PC-3 (cell line): Measurements from ENCODE around the gene DLG2. TPM values are rescaled to one million over a fixed set of nuclear protein-coding genes. Genes with fewer than 3 reads are reported as not detected.

ENCODE experiments used
- ATAC-seq: fragments of 200-7000 bp; cut with Tn5 transposase; 2 replicates; pipeline ENCODE4 v1.9.1; 2020; ENCODE audit warnings: mild to moderate bottlenecking, moderate library complexity
- BruUV-seq: library from RNA; stranded (reverse); fragments of 400-500 nt; replicated peaks from 2 replicates; lab custom pipeline; 2021; lab: Mats Ljungman, UMichigan
- CTCF ChIA-PET: fragments of 300-600 bp; sonication (Branson Sonifier 250); formaldehyde crosslinking; loops from one replicate; lab custom pipeline; 2022; ENCODE audit warnings: antibody characterized with exemption; lab: Charles Lee
- POLR2A ChIA-PET: fragments of 300-600 bp; sonication (Branson Sonifier 250); formaldehyde crosslinking; loops from one replicate; lab custom pipeline; 2022; ENCODE audit warnings: antibody characterized with exemption; ENCODE audit not compliant: unreplicated experiment; lab: Charles Lee
- DNase-seq: peaks from one replicate; pipeline ENCODE4 v3.0.0-alpha.2; 2015
- H2AFZ ChIP-seq: fragments of 300-600 bp; sonication (generic); 2 replicates; pipeline ENCODE4 v1.6.0; 2016; ENCODE audit warnings: antibody characterized with exemption, low read length
- H3F3A ChIP-seq: fragments of 300-600 bp; sonication (generic); one replicate; pipeline ENCODE4 v1.6.0; 2017; ENCODE audit warnings: antibody characterized with exemption, low read length, control low read depth, mild to moderate bottlenecking; ENCODE audit not compliant: unreplicated experiment
- H3K27ac ChIP-seq: fragments of 300-600 bp; sonication (generic); 2 replicates; pipeline ENCODE4 v1.5.1; 2016; ENCODE audit warnings: mild to moderate bottlenecking, low read length
- H3K27me3 ChIP-seq: fragments of 300-600 bp; sonication (generic); 2 replicates; pipeline ENCODE4 v1.6.1; 2016; ENCODE audit warnings: low read length, mixed read lengths
- H3K36me3 ChIP-seq: fragments of 300-600 bp; sonication (generic); 2 replicates; pipeline ENCODE4 v1.6.1; 2016; ENCODE audit warnings: low read depth, mixed run types, low read length, mixed read lengths
- H3K4me1 ChIP-seq: fragments of 300-600 bp; sonication (generic); 2 replicates; pipeline ENCODE4 v1.5.1; 2016; ENCODE audit warnings: low read length; ENCODE audit not compliant: insufficient read depth
- H3K4me2 ChIP-seq: fragments of 300-600 bp; sonication (generic); 2 replicates; pipeline ENCODE4 v1.6.0; 2016; ENCODE audit warnings: low read length
- H3K4me3 ChIP-seq: fragments of 300-600 bp; sonication (generic); 2 replicates; pipeline ENCODE4 v1.5.1; 2016; ENCODE audit warnings: mild to moderate bottlenecking, low read length, mixed read lengths
- H3K79me2 ChIP-seq: fragments of 300-600 bp; sonication (generic); 2 replicates; pipeline ENCODE4 v1.6.1; 2017; ENCODE audit warnings: low read length, mixed read lengths
- H3K9ac ChIP-seq: fragments of 300-600 bp; sonication (generic); 2 replicates; pipeline ENCODE4 v1.6.0; 2016; ENCODE audit warnings: mild to moderate bottlenecking, low read length
- H3K9me2 ChIP-seq: fragments of 300-600 bp; sonication (generic); replicated peaks from 2 replicates; pipeline ENCODE4 v1.6.1; 2016; ENCODE audit warnings: mixed run types, low read length, mixed read lengths
- H3K9me3 ChIP-seq: fragments of 300-600 bp; sonication (generic); 2 replicates; pipeline ENCODE4 v1.6.1; 2016; ENCODE audit warnings: low read length, mixed read lengths
- H4K20me1 ChIP-seq: fragments of 300-600 bp; sonication (generic); 2 replicates; pipeline ENCODE4 v1.6.1; 2016; ENCODE audit warnings: low read length, mixed read lengths
- CTCF ChIP-seq: fragments of 300-600 bp; sonication (generic); conservative IDR thresholded peaks from 2 replicates; pipeline ENCODE4 v1.5.1; 2017; ENCODE audit warnings: antibody characterized with exemption, low read depth, mild to moderate bottlenecking, low read length
- EZH2 ChIP-seq: fragments of 300-600 bp; sonication (generic); IDR thresholded peaks from one replicate; pipeline ENCODE4 v1.6.1; 2017; ENCODE audit warnings: antibody characterized with exemption, mild to moderate bottlenecking, low read length; ENCODE audit not compliant: unreplicated experiment
- EZH2phosphoT487 ChIP-seq: fragments of 300-600 bp; sonication (generic); IDR thresholded peaks from 2 replicates; pipeline ENCODE4 v1.6.1; 2018; ENCODE audit warnings: mild to moderate bottlenecking, antibody characterized with exemption, low read length, borderline replicate concordance
- intact Hi-C: fragments of 100-400 bp; cut with micrococcal nuclease; formaldehyde crosslinking; loops from 2 replicates; pipeline ENCODE4 v1.9.0; 2023
- total RNA-seq: library from RNA; depleted of rRNA; stranded (reverse); fragments of >200 nt; gene quantifications from 2 replicates; pipeline ENCODE4 v1.2.3, GENCODE V29; 2014

DLG2 gene
- total RNA-seq, 1 experiment from 2014 or later: 0.58 TPM

- Histone ChIP-seq H3K36me3 (no peaks in the 10 kb centered on the region), H3K9me2 (no peaks in the 10 kb centered on the region), H3K9me3 (no peaks in the 10 kb centered on the region), H3K9ac (no peak overlapping the region), H3K4me3 (no peak overlapping the region), H3K27ac (no peak overlapping the region), H3K27me3 (peaks cover 33% of the 10 kb centered on the region), H3K4me2 (no peak overlapping the region), H4K20me1 (no peaks in the 10 kb centered on the region), H2AFZ (no peak overlapping the region), H3F3A (no peaks in the 10 kb centered on the region), H3K4me1 (no peaks in the 10 kb centered on the region), H3K79me2 (no peaks in the 10 kb centered on the region)
- intact Hi-C loops: no loop called here
- CTCF ChIA-PET: interaction anchor here (0.7 kb wide), 1 partner anchor 19 kb away, joined by 12 read pairs; no protein-coding TSS in a partner anchor
- ATAC-seq (no peak), DNase-seq (no peak)
- TF ChIP-seq EZH2phosphoT487 (no peak), EZH2 (no peak), CTCF (no peak)
- POLR2A ChIA-PET: no interaction called here
- no TSS peak for BruUV-seq
These were observed 1779.6 kb downstream of the DLG2 start for GRCh38 chr11:83847467-83848034.

GRCh38 chr11:83845797-83846196, 1781.3 kb downstream of the DLG2 start:
- no peak for ATAC-seq

More at GRCh38 chr11:83845797-83846196, 1781.3 kb downstream of the DLG2 start:
- peaks cover 42% of the 10 kb centered on the region for H3K27me3 ChIP-seq
- H3K27ac ChIP-seq: no peak overlapping the region
- H3K4me1 ChIP-seq: no peaks in the 10 kb centered on the region
- intact Hi-C loops: no loop called here
- no peak overlapping the region for H3K9ac ChIP-seq
- no peaks in the 10 kb centered on the region for H3K9me2 ChIP-seq
- DNase-seq: no peak
- no peak overlapping the region for H3K4me2 ChIP-seq
- CTCF ChIA-PET: no interaction called here
- no peaks in the 10 kb centered on the region for H3K36me3 ChIP-seq
- TF ChIP-seq EZH2phosphoT487: no peak
- no peak for TF ChIP-seq CTCF
- no peak for TF ChIP-seq EZH2
- no peaks in the 10 kb centered on the region for H3F3A ChIP-seq
- H4K20me1 ChIP-seq: no peaks in the 10 kb centered on the region
- no peaks in the 10 kb centered on the region for H3K9me3 ChIP-seq
- POLR2A ChIA-PET: no interaction called here
- H3K79me2 ChIP-seq: no peaks in the 10 kb centered on the region
- no TSS peak for BruUV-seq
- H3K4me3 ChIP-seq: no peak overlapping the region
- no peak overlapping the region for H2AFZ ChIP-seq
